Measurements from ENCODE around the gene MBP.

MBP gene

DNA sequence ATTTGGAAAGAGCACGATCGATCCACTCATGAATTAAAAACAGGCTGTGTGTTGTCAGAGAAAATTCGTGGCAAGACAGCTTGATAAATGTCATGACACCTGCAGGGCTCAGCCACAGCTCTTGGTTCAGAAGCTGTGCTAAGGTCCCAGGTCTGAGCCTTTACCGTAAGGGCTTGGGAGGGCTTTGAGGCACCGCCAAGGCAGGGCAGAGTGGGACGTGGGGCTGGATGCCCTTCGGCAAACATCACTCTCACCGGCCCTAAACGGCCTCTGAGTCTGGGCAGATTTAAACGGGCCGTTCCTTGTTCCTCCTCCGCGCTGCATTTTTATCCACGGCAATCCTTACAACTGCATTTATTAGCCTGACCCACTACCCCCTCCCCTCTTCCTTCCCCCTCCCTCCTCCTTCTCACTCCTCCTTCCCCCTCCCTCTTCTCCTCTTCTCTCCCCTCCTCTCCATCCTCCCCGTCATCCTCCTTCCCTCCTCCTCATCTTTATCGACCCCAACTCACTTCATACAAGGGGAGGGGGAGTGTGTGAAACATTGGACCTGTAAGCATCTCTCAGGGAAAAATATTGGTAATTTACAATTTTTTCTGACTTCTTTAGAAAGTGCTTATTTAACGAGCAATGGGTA, 33.9 kb downstream of the MBP start:
- no peak for DNase-seq

DNA sequence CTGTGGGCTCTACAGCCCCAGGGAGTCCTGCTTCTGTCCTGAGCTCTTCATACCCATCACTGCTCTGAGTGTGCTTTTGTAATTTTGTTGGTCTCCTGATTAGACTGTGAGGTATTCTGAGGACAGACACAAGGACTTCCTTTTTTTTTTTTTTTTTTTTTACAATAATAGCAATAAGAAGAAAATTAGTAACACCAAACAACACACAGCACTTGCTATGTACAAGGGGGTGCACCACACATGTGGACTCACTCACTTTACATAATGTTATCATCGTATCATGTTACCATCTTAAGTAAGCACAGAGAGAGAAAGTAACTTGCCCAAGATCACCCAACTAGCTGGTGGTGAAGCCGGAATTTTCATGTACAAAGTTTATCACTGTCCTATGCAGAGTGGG, 34.6 kb downstream of the MBP start:
- no peak for DNase-seq

DNA sequence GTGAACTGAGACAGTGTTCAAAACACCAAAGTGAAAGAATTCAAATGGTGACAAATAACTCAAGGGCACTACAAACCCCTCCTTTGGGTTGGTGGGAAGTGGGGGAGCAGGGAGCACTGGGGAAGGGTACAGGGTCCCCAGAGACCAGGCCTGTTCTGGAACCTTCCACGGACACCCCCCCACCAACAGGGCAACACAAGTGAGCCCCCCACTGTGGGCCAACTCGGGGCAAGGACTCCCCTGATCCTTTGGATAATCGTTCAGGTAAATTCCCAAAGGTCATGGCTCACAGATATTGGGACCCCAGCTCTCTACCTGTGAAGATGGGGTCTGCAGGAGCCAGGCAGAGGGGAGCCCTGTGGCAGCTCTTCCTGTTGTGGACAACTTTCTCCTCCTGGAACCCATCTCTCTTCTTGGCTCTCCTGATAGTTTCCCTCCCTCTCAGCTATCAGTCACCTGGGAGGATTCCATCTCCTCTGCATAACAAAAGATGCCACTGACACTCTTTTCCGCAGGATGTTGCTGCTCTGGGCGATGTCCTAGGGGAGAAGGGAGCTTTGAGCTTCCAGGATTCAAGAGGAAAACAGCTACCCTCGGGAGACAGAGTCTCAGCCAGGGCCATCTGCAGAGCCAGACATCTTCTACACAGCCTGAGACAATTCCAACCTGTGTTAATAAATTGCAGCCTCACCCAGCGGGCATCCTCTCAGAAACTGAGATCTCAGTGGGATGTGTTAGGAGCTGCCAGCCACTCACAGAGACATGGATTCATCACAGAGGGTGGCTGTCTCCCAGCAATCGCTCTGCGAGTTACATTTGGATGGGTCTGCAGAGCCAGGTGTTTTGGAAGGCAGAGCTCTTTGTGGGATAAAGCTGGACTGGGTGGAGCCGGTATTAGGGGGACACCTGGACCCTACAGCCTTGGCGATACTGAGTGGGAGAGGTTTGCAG, 35.4 kb downstream of the MBP start:
- DNase-seq, result no peak

DNA sequence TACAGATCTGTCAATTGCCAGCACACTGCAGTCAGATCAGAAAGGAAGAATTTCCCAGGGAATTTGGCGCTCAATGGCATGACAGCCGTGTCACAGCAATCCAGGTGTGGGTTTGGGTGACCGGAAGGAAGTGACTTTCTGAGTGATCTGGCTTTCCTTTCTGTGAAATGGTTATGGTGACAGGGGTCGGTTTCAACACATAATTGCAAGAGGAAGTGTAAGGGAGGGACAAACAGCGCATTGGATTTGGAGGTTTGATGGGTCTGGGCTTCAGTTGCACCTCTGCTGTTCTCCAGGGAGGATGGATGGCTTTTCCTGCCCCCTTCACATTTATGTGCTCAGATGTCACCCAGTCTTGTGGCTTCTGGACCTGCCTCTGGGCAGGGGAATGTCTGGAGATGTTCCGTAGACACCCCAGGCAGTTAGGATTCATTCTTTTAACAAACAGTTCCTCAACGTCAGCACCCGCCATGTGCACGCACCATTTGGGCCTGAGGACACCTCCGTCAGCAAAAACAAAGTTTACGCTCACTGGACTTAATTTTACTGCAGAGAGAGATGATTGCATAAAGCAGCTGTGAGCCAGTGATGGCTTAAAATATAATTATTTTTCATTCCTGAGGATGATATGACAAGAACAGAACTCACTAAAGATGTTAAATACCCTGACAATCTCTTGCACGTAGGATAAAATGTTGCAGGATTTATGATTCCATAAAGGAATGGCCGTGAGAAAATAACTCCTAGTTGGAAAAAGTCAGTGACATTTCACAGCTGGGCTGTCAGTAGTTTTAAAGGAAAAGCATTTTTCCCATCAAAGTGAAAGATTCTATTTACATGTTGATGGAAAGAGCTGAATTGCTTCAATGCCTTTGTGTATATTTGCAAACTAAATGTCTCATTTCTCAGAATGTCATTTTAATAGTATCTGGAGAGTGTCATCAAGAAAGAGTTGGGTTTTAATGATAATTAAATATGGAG, 36.9 kb downstream of the MBP start:
- DNase-seq, result no peak

DNA sequence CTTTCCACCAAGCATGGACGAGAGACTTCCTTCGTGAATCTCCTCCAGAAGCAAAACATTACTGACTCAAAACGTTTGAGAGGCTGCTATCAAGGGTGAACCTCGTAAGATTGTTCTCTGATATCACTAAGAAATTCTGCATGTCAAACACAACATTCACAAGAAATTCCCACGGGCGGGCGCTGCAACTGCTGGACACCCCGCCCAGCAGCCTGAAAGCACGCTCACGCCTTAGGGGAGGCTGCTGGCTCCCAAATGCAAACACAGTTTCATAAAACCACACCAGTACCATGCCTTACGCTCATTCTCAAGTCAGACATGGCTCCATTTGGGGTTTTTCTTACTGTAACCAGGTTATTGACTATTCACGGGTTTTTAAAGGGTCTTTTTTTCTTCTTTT, 39.0 kb downstream of the MBP start:
- DNase-seq, result no peak

DNA sequence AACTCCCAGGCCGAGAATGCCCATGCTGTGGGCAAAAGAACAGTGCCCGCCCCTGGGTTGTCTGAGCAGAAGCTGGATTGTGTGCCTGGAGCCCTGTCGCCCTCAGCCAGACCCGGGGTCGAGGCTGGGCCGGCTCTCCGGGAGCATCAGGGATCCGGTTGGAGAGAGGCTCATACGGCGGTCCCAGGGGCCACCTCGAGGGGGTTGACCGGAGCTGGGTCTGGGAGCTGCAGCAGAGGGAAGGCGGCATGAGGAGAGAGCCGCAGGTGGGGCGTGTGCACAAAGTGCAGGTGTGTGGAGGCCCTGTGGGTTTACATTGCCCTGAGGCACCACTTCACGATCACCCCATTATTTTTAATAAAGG, 39.5 kb downstream of the MBP start:
- DNase-seq, result no peak

DNA sequence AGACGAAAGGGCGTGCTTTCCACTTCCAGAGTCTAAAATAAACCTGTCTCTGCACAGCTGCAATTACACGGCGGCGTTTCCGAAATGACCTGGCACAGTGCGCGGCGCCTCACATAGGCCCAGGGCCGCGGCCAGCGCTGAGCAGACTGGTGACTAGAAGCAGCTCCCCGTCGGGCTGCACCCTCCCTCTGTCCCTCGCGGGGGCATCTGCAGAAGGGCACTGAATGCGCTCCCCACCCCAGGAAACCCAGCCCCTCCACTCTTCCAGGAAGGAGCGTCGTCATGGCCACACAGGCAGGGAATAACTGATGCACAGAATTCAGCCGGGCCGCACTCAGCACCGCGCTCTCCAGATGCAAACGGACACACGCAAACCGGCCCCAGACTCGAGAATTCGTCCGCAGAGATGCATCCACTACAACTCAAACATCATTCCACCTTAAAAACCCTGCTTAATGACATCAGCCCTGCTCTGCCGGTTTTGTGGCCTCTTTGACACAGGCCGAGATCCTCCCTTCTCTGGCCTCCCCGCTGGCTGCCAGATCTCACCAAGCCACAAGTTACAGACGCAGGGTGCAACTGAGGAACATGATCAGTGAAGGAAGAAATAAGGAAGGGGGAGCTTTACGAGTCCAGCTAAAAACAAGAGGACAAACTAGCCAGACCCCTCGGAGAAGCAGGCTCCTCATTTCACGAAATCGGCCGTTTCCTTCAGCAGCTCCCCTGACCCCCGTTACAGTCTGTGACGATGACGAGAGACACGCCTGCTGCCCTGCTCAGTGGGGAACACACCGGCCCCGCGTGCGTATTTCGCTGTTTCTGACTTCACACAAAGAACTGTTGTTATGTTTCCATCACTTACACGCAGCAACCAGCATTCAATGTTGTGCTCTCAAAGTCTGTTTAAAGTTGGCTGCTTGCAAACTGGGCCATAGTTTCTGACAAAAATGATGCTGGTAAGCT, 40.2 kb downstream of the MBP start:
- no peak for DNase-seq

DNA sequence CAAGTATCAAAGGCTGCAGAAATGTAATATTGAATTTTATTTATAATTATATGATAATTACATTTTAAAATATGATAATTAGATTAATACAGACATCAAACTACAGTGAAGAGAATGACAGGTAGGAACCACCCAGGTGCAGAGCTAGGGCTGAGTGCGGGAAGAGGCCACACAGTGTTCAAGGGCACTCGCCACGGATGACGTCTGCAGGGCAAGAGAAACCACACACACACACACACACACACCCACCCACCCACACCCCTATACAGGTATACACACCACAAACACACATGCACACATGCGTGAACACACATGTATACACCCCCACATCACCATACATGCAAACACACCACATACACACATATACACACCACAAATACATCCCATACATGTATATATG, 41.2 kb downstream of the MBP start:
- no peak for DNase-seq

DNA sequence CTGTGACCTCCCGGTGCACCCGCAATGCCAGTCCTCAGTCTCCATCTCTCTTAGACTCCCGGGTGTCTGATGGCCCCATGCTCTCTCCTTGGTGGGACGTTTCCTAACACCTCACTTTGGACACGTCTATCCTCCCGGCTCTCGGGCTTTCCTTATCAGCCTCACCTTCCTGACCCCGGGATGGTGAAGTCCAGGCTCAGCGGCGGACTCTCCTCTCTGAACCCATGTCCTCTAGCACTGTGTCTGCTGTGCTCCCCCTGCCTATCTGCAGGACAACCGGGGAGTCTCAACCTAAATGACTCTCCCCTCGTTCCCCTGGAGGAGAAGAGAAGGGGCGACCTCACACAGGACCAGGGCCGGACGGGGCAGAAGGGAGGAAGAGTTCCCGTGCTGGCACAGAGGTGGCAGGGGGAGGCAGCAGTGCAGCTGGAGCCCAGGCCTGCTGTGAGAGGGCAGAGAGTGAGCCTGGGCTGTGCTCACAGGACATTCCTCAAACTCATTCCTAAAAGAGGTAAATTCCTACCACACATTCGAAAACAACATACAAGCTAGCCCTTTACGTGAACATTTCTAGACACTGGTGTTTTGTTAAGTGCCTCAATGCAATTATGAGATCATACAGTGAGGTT, 41.9 kb downstream of the MBP start:
- DNase-seq, result no peak

DNA sequence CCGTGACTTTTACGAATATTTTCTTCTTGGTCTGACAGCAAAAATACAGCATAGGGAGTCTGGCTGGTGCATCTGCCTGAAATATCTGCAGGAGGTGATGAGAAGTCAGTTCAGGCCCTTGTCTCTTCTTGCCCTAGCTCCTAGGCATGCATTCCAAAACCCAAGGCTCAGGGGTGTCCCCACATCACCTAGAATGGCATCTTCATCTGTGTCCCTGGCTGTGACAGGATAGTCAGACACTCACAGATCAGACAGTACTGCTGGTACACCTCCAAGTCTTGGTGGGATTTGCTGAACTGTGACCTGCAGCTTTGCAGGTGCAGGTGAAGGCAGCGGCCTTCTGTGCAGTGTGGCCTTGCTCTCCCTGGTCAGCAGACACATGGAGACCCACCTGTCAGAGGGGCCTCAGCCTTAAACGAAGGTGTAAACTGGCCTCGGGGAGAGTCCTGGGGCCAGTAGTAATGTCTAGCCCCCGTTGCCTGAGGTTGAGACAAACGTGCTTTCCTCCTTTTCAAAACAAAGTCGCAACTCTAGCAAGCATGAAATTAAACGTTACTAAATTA, 42.8 kb downstream of the MBP start:
- DNase-seq, result no peak

DNA sequence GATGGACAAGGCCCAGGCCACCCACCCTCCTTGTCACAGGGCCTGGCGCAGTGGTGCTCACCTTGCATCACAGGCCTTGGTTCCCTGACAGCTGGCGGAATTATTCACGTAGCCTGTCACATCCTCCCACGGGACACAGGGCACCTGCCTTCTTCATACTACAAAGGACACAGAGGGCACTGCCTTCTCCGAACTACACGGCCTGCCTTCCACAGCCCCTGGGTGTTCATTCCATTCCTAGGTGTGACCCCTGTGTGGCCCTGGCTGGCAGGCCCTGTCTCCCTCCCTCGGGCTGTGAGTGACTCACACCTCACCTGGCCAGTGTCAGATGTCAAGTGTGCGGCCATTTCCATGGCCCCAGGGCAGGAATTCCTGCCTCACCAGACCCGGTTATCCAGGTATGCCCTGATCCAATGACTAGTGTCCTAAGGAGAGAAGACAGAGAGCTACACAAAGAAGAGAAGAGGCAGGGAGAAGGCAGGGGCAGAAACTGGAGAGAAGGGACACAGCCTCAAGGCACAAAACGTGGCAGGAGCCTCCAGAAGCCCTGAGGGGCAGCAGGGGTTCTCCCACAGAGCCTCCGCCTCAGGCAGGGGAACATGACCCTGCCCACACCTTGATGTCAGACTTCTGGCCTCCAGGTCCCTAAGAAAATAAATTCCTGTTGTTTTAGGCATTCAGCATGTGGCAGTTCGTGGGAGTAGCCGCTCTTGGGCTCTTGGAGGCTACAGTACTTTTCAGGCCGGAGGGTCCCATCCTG, 43.4 kb downstream of the MBP start:
- no peak for DNase-seq

DNA sequence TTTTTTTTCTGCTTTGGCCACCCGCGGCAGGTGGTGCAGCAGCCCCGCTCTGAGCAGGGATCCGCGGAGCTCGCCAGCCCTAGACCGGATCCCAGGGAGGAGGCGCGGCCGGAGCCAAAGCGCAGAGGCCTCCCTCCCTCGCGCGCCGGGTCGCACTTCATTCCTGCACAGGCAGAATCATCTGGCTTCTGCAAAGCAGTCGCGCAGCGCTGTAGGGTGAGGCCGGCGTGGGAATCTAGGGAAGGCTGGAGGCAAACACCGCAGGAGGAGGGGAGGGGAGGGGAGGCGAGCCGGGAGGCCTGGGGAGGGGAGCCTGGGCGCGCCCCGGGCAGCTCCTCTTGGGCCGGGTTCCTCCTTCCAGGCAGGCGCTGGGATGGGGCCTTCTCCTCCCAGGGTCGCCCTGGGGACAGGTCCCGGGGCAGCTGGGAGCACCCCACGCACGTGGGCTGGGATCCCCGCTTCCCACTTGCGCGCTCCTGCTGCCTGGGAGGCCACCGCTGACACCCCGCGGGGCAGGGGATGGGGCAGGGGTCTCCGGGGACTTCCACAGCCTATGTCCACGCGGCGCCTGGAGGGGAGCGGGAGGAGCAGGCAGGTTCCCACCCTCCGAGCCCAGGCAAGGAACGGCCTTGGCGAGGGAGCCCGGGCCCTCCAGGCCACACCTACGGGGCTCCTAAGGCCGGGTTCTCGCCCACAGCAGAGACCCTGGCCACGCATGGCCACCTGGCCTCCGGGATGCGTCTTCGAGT, 45.0 kb downstream of the MBP start:
- no peak for DNase-seq

DNA sequence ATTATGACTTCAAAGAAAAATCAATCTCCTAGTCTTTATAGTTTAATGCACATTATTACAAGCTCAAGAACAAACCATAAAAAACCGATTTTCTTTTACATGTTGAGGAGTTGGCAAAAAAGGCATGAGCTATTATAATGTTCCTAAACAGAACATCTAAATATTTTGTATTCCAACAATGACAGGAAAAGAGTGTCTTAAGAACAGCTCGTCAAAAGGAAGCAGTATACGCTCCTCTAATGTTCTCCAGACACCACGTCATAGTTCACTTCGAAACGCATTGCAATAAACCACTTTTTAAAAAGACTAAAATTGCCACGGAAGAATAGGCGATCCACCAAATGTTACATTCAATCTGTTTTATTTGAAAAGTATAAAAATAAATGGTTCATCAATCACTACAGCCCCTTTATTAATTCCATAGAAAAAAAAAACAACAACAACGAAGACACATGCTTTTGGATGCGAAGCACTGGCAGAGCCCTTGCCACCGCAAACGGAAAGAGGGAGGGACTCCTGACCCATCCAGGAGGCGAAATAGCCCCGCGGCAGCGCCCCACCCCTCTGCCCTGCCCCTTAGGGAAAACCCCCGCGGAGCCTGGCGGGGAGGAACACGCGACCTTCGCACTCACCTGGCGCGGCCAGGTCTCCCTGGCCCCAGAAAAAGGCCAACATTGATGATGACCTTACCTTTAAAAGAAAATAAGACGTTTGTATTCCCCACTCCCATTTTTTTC, 45.8 kb downstream of the MBP start:
- DNase-seq, result no peak

DNA sequence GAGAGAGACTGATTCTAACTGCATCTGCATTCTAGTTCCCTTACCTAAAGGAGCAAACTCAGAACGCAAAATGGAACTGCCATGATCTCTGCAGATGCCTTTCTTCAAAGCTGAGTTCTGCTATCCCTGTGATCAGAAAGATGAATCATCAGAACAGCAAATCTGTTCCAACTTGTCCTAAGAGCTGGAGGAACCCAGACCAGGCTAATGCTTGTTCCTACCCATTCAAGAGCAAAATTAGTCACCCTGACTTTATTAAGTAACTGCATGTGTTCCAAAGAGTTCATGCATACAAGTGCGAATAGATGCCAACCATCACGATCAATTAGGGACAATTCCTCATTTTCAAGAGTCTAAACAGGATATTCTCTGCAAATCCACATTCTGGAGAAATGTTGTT, 46.5 kb downstream of the MBP start:
- no peak for DNase-seq

DNA sequence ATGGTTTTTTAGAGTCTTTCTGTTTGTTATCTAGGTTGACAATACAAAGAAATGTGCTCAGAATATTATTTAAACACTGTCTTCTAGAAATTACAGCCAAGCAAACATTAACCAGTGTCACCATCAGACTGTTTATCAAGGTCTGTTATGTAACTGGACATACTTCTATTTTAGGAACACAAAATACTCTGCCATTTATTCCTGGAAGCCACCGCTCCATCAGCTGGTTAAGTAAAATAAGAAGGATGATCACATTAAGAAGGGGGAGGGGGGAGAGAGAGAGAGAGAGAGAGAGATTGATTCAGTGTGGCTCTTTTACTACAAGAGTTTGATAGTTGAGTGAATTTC, 47.9 kb downstream of the MBP start:
- DNase-seq, result no peak

DNA sequence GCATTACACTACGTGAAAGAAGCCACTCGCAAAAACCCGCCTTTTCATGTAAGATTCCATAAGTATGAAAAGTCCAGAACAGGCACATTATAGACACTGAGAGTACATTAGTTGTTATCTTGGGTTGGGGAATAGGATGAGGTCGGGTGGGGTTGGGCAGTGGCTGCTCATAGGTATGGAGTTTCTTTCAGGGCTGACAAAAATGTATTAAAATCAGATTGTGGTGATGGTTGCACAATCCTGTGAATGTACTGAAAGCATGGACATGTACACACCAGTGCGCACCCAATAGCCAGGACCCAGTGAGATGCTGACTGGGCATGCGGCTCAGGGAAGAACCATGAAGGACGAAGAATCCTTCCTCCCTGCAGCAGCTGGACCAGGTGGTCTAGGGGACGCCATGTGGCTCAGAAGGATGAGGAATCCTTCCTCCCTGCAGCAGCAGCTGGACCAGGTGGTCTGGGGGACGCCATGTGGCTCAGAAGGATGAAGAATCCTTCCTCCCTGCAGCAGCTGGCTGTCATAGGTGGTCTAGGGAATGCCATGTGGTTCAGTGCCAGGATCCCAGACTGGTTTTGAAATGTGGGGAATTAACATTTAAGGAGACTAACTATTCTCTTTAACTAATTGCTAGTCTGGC, 50.1 kb downstream of the MBP start:
- DNase-seq, result no peak

DNA sequence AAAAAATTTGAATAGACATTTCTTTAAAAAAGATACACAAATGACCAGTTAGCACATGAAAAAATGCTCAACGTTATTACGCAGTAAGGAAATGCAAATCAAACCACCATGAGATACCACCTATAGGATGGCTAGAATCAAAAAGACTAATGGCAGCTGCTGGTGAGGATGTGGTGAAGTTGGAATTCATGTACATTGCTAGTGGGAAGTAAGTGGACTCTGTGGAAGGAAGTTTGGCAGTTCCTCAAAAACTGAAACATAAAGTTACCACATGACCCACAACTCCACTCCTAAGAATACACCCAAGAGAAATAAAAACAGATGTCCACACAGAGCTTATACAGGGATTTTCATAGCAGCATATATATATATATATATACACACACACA, 51.2 kb downstream of the MBP start:
- no peak for DNase-seq

DNA sequence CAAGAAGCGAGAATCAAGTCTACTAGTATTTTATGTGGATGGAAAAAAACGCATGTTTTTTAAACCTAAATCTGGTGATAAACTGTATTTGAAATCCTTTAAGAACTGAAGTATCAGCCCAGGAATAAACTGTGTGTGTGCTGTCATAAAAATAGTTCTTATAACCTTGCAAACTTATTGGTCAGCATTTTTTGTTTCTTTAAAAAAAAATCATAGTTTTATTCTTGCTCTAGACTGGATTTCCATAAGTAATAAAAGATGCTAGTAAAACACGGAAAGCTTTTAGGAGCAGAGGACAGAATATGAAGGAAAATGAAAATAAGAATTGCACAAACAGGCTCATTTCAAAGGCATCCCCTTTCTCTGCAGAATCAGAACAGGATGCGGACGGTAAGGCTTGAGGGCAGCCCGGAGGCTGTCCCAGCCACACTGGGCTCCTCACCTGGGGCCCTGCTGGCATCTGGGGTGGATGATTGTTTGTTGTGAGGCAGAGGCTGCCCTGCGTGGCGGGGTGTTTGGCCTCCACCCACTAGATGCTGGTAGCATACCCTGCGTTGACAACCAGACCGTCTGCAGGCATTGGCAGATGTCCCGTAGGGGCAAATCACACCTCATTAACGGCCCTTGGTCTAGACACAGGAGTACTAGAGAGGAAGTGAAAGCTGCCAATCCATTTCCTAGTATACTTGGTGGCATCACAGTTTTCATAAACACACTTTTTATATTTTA, 52.5 kb downstream of the MBP start:
- DNase-seq, result peak; percentile 45

All from activated gamma-delta T cell treated with Interleukin-2 at 50 U/mL for 16 hours (primary cell).